ENCODE data around the gene CKMT2.

The CKMT2 gene

DNA sequence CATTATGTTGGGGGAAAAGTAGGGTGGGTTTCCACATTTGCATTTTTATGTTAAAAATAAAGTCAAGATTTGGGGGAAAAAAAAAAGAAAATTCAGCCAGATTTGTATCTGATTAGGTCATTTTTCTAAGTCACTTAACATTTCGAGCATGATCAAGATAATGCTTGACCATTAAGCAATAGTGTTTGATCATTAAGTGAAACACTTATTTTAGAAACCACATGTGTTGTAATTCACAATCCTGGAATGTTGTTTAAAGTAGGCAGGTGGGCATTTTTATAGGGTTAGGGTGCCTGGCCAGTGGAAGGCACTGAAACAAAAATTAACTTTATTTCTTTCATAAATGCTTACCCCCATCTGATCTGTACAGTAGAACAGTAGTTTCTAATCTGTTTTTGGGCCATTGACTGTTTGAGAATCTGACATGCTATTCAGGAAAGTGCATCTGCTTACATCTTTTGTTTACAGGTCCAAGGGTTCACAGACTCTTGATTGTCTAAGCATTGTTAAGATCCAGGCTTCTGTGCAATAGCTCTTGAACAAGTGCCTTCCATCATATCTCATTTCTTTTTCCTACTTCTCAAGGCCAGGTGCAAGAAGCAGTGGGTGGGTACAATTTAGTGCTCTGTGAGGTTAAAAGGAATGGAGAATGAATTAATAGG lies 77.4 kb downstream of the CKMT2 start:
- no peak overlapping the region for H3K27ac ChIP-seq
- DNase-seq (ENCODE audit: low read depth, low spot score), result no peak
- TF ChIP-seq FOXP2 (optimal IDR thresholded peaks at IDR 0.05; ENCODE audit: control extremely low read depth, extremely low read length, insufficient read depth), result no peak
- H3K9ac ChIP-seq (ENCODE audit: insufficient read length), result no peak overlapping the region
- H3K36me3 ChIP-seq (ENCODE audit: insufficient read depth, low read length), result peaks cover 24% of the 10 kb centered on the region; the same call in 1 of the 2 replicates
- H3K4me3 ChIP-seq, result no peak overlapping the region
- H3K9me3 ChIP-seq (ENCODE audit: low read depth, low read length), result no peaks in the 10 kb centered on the region

DNA sequence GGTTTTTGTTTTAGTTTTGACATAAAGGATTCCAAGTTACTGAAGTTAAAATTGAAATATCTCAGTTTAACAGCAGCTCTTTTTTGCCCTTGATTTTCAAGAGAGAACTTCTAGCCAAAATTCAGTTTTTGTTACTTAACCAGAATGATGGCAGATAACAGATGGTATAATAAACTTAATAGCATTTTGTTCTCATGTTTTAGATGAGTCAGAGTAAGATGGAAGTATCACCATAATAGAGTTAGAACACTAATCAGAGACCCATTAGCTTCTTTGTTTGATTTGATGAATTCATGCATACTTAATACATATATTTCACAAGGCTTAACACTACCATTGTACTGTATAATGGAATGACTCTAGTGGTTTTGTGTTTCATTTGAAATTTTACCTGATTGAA lies 80.2 kb downstream of the CKMT2 start:
- Histone ChIP-seq H3K9ac (ENCODE audit: insufficient read length) (no peak overlapping the region), H3K4me3 (no peak overlapping the region), H3K36me3 (ENCODE audit: insufficient read depth, low read length) (peaks cover 24% of the 10 kb centered on the region; the same call in 1 of the 2 replicates), H3K27ac (no peak overlapping the region; the same call in 1 of the 2 replicates), H3K9me3 (ENCODE audit: low read depth, low read length) (no peaks in the 10 kb centered on the region; the same call in 1 of the 2 replicates)
- DNase-seq (ENCODE audit: low read depth, low spot score), result no peak
- TF ChIP-seq EZH2 (IDR thresholded peaks at IDR 0.05), result no peak

DNA sequence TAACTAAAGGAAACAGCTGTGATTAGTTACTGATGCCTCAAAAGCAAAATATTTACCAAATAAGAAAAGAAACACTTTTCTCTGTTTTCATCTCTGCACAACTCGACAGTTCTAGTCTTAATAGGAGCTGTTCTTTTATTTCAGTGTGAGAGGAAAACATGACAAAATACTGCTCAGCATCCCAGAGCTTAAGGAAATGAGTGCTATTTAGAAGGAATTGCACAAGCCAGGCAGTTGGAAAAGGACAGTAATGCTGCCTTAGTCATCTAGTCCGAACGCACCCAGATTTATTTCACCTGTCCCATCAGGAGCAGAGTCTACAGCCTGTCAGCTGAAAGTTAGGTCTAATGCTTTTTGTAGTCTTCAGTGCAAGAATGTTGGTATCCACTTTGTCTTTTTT lies 80.6 kb downstream of the CKMT2 start:
- DNase-seq (ENCODE audit: low read depth, low spot score), result no peak
- Histone ChIP-seq H3K36me3 (ENCODE audit: insufficient read depth, low read length) (peaks cover 24% of the 10 kb centered on the region; the same call in 1 of the 2 replicates), H3K4me3 (no peak overlapping the region), H3K9ac (ENCODE audit: insufficient read length) (no peak overlapping the region), H3K27ac (no peak overlapping the region), H3K9me3 (ENCODE audit: low read depth, low read length) (no peaks in the 10 kb centered on the region; the same call in 1 of the 2 replicates)
- TF ChIP-seq EZH2 (IDR thresholded peaks at IDR 0.05) (no peak), FOXP2 (optimal IDR thresholded peaks at IDR 0.05; ENCODE audit: control extremely low read depth, extremely low read length, insufficient read depth) (no peak), POLR2AphosphoS5 (IDR thresholded peaks at IDR 0.05; ENCODE audit: borderline replicate concordance, low read depth, low read length) (no peak)

DNA sequence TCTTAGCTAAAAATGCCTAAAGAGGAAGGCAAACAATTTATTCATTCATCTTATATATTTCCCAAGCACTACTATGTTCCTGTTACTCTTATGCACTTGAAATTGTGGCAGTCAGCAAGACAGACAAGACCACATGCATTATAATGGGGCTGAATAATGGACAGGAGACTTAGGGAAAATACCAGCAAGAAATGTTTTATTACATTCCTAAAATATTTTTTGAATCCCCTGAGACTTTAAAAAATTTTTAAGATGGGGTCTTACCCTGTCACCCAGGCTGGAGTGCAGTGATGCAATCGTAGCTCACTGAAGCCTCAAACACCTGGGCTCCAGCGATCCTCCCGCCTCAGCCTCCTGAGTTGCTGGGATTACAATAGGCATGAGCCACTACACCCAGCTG lies 81.5 kb downstream of the CKMT2 start:
- Histone ChIP-seq H3K9me3 (ENCODE audit: low read depth, low read length) (no peaks in the 10 kb centered on the region; the same call in 1 of the 2 replicates), H3K9ac (ENCODE audit: insufficient read length) (no peak overlapping the region), H3K4me3 (no peak overlapping the region), H3K36me3 (ENCODE audit: insufficient read depth, low read length) (peaks cover 24% of the 10 kb centered on the region; the same call in 1 of the 2 replicates), H3K27ac (no peak overlapping the region)
- DNase-seq (ENCODE audit: low read depth, low spot score), result no peak
- TF ChIP-seq FOXP2 (optimal IDR thresholded peaks at IDR 0.05; ENCODE audit: control extremely low read depth, extremely low read length, insufficient read depth) (no peak), EZH2 (IDR thresholded peaks at IDR 0.05) (no peak)

DNA sequence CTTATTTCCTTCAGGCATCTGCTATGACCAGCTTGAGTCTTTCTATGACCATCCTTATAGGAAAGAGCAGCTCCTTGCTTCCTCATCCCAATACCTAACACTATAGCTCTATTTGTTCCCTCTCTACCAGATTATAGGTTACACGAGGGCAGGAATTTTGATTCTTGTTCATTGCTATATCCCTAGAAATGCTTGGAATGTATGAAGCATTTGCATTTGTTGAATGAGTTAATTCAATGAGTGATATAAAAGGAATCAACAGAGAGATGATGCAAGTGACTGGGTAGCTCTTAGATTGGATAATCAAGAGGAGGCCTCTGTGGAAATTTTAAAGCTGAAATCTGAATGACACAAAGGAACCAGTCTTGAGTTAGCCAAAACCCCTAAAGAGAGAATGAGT lies 82.2 kb downstream of the CKMT2 start:
- Histone ChIP-seq H3K36me3 (ENCODE audit: insufficient read depth, low read length) (peaks cover 24% of the 10 kb centered on the region; the same call in 1 of the 2 replicates), H3K27ac (no peak overlapping the region), H3K4me3 (no peak overlapping the region), H3K9ac (ENCODE audit: insufficient read length) (no peak overlapping the region), H3K9me3 (ENCODE audit: low read depth, low read length) (no peaks in the 10 kb centered on the region; the same call in 1 of the 2 replicates)
- TF ChIP-seq EZH2 (IDR thresholded peaks at IDR 0.05), result no peak
- no peak for TF ChIP-seq POLR2AphosphoS5 (IDR thresholded peaks at IDR 0.05; ENCODE audit: borderline replicate concordance, low read depth, low read length)
- no peak for TF ChIP-seq FOXP2 (optimal IDR thresholded peaks at IDR 0.05; ENCODE audit: control extremely low read depth, extremely low read length, insufficient read depth)
- no peak for DNase-seq (ENCODE audit: low read depth, low spot score)

DNA sequence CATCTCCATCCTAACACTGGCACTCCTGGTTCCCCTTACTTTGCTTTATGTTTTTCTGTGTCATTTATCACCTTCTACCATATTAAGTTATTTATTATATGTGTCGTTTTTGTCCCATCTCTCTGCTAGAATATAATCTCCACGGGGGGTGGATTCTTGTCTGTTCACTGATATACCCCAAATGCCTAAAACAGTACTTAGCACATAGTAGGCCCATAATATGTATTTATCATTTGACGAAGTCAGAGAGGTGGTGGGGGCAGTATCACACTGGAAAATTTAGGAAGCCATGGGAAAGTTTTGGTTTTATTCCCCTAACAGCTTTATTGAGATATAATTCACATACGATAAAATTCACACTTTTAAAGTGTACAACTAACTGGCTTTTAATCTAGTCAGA lies 82.7 kb downstream of the CKMT2 start:
- Histone ChIP-seq H3K36me3 (ENCODE audit: insufficient read depth, low read length) (peaks cover 24% of the 10 kb centered on the region; the same call in 1 of the 2 replicates), H3K9me3 (ENCODE audit: low read depth, low read length) (no peaks in the 10 kb centered on the region; the same call in 1 of the 2 replicates), H3K27ac (no peak overlapping the region), H3K9ac (ENCODE audit: insufficient read length) (no peak overlapping the region), H3K4me3 (no peak overlapping the region)
- no peak for DNase-seq (ENCODE audit: low read depth, low spot score)
- no peak for TF ChIP-seq POLR2AphosphoS5 (IDR thresholded peaks at IDR 0.05; ENCODE audit: borderline replicate concordance, low read depth, low read length)
- TF ChIP-seq EZH2 (IDR thresholded peaks at IDR 0.05), result no peak
- TF ChIP-seq FOXP2 (optimal IDR thresholded peaks at IDR 0.05; ENCODE audit: control extremely low read depth, extremely low read length, insufficient read depth), result no peak
